Activated CD4-positive, alpha-beta T cell treated with anti-CD3 and anti-CD28 coated beads for 48 hours (primary cell): ENCODE data around the gene CILP.
A peak's percentile ranks its signal among the peaks of the same experiment; 100 is the strongest.
"Not testable (repeated sequence)": the region's sequence is repeated elsewhere in the genome, so short reads cannot be mapped to it uniquely, and the experiment has no call there.

Source experiments
- DNase-seq: peaks from one replicate; pipeline ENCODE4 v3.0.0-alpha.2; 2020

The CILP gene, protein sequence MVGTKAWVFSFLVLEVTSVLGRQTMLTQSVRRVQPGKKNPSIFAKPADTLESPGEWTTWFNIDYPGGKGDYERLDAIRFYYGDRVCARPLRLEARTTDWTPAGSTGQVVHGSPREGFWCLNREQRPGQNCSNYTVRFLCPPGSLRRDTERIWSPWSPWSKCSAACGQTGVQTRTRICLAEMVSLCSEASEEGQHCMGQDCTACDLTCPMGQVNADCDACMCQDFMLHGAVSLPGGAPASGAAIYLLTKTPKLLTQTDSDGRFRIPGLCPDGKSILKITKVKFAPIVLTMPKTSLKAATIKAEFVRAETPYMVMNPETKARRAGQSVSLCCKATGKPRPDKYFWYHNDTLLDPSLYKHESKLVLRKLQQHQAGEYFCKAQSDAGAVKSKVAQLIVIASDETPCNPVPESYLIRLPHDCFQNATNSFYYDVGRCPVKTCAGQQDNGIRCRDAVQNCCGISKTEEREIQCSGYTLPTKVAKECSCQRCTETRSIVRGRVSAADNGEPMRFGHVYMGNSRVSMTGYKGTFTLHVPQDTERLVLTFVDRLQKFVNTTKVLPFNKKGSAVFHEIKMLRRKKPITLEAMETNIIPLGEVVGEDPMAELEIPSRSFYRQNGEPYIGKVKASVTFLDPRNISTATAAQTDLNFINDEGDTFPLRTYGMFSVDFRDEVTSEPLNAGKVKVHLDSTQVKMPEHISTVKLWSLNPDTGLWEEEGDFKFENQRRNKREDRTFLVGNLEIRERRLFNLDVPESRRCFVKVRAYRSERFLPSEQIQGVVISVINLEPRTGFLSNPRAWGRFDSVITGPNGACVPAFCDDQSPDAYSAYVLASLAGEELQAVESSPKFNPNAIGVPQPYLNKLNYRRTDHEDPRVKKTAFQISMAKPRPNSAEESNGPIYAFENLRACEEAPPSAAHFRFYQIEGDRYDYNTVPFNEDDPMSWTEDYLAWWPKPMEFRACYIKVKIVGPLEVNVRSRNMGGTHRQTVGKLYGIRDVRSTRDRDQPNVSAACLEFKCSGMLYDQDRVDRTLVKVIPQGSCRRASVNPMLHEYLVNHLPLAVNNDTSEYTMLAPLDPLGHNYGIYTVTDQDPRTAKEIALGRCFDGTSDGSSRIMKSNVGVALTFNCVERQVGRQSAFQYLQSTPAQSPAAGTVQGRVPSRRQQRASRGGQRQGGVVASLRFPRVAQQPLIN

DNA sequence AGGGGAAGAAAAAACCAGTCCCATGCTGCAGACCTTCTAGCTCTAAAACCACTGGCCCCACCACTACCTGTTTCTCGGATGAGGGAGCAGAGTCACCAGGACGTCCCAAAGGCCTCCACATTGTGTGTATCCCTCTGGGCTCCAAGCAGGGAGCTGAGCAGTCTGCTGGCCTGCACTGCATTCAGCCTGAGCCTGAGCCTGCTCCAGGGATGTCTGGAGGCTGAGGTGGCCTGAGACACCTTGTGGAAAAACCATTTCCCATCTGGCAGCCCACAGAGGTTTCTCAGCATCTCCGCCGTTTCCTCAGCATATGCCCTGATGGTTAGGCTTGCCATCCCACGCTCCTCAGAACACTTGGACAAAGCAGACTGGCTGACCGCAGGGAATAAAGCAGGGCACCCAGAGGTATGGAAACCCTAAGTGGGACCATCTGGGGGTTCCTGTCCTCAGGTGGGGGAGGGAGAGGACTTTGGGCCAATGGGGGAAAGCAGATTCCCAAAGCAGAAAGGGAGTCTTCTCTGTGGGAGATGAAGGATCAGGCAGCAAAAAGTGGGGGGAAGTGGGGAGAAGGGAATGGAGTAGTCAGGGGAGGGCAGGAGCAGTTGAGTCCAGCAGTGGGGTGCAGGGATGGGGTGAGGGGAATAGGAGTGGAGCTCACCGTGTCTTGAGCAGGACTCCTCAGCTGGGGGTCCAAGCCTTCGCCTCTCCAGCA is at the start of gene CILP:
Gene CILP, minus strand, starts transcription at position 704 of the 712 bp plus-strand sequence. CDS start 1,718 bp downstream, outside the sequence.
- no peak for DNase-seq

- DNase-seq, result no peak
Observed at GRCh38 chr15:65260968-65261367, 49.7 kb upstream of the CILP start.

GRCh38 chr15:65259367-65259797 is 48.1 kb upstream of the CILP start:
- no peak for DNase-seq

DNA sequence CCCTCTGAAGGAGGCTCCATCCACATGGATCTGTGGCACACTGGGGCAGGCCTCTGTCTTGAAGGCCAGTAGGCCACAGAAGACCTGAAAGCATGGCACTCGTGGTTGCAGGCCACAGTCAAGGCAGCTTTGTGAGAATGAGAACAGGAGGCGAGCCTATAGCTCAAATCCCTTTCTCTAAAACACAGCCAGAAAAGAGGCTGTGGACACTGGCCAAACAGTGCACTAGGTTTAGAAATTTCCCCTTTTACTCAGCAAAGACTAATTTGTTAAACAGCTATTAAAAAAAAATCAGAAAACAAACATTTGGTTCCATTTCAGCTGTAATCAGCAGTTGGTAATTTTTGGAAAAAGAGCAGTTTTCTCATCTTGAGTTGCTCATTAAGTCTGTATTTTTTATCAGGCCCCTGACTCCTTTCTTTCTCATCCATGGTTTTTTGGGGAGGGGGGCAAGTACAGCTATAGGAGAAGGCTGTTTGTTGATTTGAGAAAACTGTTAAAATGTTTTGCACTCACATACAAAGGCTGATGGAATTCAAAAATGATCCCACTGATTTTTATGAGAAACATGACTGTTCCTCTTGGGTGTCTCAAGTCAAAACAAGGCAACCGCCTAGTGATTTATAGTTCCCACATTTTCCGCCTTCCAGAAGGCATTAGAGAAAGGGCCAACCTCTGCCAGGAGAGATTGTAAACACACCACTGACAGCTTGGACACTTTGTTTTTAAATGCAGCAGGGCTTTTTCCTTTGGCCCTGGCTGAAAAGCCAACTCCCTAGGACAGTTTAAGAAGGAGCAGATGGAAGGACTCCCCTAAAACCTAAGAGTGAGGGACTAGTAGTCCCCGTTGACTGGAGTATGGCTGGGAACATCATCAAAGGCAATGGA is 47.3 kb upstream of the CILP start:
- DNase-seq, result no peak

- no peak for DNase-seq
Observed at GRCh38 chr15:65255486-65256140, 44.3 kb upstream of the CILP start.

- DNase-seq, result no peak
Observed at GRCh38 chr15:65254758-65255157, 43.5 kb upstream of the CILP start.

- no peak for DNase-seq
Observed at GRCh38 chr15:65254356-65254755, 43.1 kb upstream of the CILP start.

GRCh38 chr15:65249641-65250040 is 38.4 kb upstream of the CILP start:
- peak; percentile 83 for DNase-seq

- no peak for DNase-seq
Observed at GRCh38 chr15:65248511-65249255, 37.4 kb upstream of the CILP start.

DNA sequence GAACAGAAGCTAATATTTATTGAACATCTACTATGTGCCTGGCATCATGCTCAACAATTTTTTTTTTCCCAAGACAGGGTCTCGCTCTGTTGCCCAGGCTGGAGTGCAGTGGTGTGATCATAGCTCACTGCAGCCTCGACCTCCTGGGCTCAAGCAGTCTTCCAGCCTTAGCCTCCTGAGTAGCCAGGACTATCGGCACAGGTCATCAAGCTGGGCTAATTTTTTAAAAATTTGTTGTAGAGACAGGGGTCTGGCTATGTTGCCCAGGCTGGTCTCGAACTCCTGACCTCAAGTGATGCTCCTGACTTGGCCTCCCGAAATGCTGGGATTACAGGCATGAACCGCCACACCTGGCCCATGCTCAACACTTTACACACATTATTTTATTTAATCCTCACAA is 35.7 kb upstream of the CILP start:
- no peak for DNase-seq

DNA sequence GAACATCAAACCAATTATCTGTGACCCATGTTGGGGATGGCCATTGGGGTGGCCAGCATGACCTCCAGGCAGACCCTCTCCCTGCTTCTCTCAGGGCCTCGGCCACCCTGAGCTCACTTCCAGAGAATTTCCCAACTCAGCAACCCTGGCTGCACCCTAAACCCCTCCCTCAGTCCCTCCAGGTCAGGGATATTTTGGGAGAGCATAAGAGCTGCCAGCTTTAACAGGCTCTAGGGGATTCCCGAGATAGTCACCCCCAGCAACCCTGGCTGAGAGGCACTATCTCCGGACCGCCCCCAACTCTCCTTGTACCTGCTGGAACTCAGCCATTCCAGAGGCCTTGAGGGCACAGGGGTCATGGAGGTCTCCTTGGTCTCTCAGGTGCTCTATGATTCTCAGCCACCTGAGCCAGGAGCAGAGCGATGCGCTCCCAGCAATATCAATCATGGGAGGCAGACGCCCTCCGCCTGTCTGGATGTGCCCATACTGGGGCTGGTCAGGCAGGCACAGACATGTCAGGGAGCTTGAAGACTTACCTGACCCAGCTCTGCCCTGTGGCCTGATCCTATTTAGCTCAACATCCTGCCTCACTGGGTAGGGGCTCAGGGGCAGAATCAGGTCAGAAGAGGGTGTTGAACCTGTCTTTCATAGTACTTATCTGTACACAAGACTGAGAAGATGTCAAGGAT is 34.9 kb upstream of the CILP start:
- no peak for DNase-seq

DNA sequence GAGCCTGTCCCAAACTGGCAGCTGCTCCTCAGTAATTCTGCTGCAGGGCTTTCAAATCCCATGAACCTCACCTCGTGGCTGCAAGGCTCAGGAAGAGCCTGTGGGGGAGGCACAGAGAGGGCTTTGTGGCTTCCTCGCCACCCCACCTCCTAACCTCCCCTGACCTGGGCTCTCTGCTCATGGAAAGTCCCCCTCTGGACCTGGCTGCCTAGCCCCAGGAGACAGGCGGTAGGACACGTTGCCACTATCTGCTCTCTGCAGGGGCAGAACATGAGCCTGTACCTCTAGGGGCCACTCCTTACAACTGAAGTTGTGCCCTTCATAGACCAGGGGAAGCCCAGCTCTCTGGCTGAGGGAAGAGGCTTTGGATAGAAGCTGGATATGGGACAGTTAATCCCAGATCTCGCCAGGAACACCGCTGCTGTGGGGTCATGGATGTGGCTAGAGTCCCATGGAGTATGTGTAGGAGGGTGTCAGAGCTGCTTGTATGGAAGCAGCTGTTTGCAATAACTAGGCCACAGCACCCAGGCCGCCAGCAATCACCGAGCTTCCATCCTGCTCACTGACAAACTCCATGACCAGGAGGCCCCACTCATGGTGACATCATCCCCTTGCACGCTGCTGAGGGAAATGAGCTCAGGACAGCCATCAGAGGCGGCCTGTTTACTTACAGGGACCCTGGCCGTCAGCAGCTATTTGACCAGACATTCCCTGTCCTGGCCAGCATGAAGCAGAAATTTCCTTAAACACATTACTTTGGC is 34.0 kb upstream of the CILP start:
- no peak for DNase-seq

GRCh38 chr15:65244638-65245037 is 33.4 kb upstream of the CILP start:
- DNase-seq, result no peak

DNA sequence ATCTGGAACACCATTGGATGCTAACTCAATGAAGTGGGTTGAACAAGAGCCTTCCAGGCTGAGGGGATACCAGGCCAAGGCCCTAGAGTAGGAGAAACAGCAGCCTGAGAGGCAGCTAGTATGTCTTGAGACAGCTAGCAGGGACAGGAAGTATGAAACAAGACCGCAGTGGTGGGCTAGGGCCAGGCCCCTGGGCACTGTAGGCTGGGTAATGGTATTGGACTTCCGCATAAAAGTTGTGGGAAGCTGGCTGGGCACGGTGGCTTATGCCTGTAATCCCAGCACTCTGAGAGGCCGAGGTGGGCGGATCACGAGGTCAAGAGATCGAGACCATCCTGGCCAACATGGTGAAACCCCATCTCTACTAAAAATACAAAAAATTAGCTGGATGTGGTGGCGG is 25.2 kb upstream of the CILP start:
- not testable (repeated sequence) for DNase-seq

DNA sequence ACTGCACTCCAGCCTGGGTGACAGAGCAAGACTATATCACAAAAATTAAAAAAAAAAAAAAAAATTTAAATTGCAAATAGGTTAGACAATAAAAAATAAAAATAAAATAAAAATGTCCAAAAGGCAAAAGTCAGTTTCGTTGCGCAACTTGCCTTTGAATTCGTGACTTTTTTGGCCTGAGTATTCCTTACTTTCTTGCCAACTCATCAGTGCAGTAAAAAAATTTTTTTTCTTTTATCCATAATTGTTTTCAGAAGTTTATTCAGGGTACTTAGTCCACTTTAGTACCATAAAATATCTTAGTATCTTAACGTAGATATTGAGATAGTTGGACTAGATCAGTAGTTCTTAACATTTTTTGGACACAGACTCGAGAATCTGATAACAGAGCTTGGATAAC is 22.4 kb upstream of the CILP start:
- DNase-seq, result no peak

DNA sequence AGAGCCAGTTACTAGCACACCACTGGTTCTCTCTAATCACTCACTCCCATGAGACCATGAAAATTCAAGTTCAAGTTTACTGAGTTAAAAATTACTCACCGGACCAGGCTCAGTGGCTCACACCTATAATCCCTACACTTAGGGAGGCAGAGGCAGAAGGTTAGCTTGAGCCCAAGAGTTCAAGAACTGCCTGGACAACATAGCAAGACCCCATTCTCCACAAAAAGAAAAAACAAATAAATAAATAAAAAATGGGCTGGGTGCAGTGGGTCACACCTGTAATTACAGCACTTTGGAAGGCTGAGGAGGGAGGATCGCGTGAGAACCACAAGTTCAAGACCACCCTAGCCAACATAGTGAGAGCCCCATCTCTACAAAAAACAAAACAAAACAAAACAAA is 21.2 kb upstream of the CILP start:
- DNase-seq, result no peak

- DNase-seq, result no peak
Observed at GRCh38 chr15:65231306-65231705, 20.0 kb upstream of the CILP start.

- not testable (repeated sequence) for DNase-seq
Observed at GRCh38 chr15:65226901-65227300, 15.6 kb upstream of the CILP start.

GRCh38 chr15:65226221-65226620 is 14.9 kb upstream of the CILP start:
- DNase-seq, result no peak
